Peyer's patch (tissue), 4 donors: ENCODE results near the gene GPR141.

Experiments
- POLR2A ChIP-seq, 2 donors: fragments of 450-650 bp; IDR thresholded peaks; one replicate each; pipeline ENCODE4 v1.5.1; 2017; ENCODE audit warnings: antibody characterized with exemption in 2 of 2, mild to moderate bottlenecking in 2 of 2, moderate library complexity in 2 of 2
- TF ChIP-seq, protein P1 (sequence below), 6 experiments: fragments of 450-650 bp in 4 of 6; fragments of 200-600 bp in 2 of 6; sonication (generic) in 1 of 6; IDR thresholded peaks; one replicate each; pipeline ENCODE4 v1.5.1; 2017 to 2019; ENCODE audit warnings: antibody characterized with exemption in 6 of 6, mild to moderate bottlenecking in 3 of 6, moderate library complexity in 1 of 6

DNA sequence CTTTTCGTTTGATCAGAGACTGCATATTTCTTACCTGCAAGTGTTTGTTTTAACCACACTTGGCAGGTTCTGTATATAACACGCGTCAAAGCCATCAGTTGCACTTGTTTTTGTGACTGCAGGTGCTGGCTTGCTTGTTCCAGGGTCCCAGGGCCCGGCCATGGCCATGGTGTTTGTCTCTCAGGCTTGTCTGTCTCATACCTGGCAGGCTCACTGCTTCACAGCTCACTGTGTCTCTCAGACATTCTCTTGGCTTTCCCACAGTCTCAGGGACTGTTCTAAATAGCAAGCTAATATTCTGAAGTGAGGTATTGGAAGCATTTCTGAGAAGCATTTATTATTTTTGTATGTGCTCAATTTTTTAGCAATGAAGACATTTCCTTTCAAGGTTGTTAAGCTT is 46.9 kb downstream of the GPR141 start:
- TF ChIP-seq, protein P1, sequence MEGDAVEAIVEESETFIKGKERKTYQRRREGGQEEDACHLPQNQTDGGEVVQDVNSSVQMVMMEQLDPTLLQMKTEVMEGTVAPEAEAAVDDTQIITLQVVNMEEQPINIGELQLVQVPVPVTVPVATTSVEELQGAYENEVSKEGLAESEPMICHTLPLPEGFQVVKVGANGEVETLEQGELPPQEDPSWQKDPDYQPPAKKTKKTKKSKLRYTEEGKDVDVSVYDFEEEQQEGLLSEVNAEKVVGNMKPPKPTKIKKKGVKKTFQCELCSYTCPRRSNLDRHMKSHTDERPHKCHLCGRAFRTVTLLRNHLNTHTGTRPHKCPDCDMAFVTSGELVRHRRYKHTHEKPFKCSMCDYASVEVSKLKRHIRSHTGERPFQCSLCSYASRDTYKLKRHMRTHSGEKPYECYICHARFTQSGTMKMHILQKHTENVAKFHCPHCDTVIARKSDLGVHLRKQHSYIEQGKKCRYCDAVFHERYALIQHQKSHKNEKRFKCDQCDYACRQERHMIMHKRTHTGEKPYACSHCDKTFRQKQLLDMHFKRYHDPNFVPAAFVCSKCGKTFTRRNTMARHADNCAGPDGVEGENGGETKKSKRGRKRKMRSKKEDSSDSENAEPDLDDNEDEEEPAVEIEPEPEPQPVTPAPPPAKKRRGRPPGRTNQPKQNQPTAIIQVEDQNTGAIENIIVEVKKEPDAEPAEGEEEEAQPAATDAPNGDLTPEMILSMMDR (IDR thresholded peaks at IDR 0.05), result no peak
- TF ChIP-seq POLR2A (IDR thresholded peaks at IDR 0.05), result no peak
